Astrocyte (in vitro differentiated cells and primary cell): Measurements from ENCODE around the gene POU2F1.

Source experiments
- EZH2 ChIP-seq: IDR thresholded peaks from 2 replicates; pipeline ENCODE4 v1.6.1; 2012; ENCODE audit warnings: mild to moderate bottlenecking, low read length, inconsistent platforms; ENCODE audit not compliant: insufficient read depth
- TF ChIP-seq, protein P1 (sequence below): IDR thresholded peaks from 2 replicates; pipeline ENCODE4 v1.5.1; 2011; ENCODE audit warnings: low read depth, mild to moderate bottlenecking, inconsistent platforms, low read length, moderate library complexity; ENCODE audit not compliant: insufficient read depth

DNA sequence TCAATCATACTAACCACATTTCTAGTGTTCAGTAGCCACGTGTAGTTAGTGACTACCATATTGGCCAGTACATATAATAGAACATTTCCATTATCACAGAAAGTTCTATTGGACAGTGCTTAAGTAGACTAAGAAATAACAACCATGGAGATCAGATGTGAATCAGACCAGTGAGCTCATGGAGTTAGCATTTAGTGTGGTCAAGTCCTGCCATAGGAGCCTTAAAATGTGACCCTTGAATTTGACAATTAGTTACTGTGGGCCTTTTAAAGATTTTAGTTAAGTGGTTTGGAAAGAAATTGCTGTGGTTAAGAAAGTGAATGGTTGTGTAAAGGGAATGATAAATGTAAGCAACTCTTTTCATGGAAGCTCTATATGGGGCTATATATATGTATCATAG, 123.4 kb downstream of the POU2F1 start:
- no peak for TF ChIP-seq EZH2
- TF ChIP-seq, protein P1, sequence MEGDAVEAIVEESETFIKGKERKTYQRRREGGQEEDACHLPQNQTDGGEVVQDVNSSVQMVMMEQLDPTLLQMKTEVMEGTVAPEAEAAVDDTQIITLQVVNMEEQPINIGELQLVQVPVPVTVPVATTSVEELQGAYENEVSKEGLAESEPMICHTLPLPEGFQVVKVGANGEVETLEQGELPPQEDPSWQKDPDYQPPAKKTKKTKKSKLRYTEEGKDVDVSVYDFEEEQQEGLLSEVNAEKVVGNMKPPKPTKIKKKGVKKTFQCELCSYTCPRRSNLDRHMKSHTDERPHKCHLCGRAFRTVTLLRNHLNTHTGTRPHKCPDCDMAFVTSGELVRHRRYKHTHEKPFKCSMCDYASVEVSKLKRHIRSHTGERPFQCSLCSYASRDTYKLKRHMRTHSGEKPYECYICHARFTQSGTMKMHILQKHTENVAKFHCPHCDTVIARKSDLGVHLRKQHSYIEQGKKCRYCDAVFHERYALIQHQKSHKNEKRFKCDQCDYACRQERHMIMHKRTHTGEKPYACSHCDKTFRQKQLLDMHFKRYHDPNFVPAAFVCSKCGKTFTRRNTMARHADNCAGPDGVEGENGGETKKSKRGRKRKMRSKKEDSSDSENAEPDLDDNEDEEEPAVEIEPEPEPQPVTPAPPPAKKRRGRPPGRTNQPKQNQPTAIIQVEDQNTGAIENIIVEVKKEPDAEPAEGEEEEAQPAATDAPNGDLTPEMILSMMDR: no peak
